ENCODE measurements around the gene HINT3. TPM values are rescaled to one million over a fixed set of nuclear protein-coding genes. Genes with fewer than 3 reads are reported as not detected.

The HINT3 gene
- total and polyA plus RNA-seq, 2 experiments from 2014 or later = 1.8 to 8.0 TPM

GRCh38 chr6:126017668-126018067 is 61.1 kb downstream of the HINT3 start:
- Histone ChIP-seq H4K20me1 (replicated peaks; ENCODE audit: insufficient read depth) (0 out of 2 replicates have a peak, but pooled peaks cover 4% of the 10 kb centered on the region), H3F3A (replicated peaks; ENCODE audit: low read depth) (no peaks in the 10 kb centered on the region), H3K36me3 (ENCODE audit: insufficient read depth) (peaks cover 43% of the 10 kb centered on the region; the same call in 1 of the 2 replicates), H3K4me1 (ENCODE audit: insufficient read depth) (no peaks in the 10 kb centered on the region), H3K9me2 (ENCODE audit: insufficient read depth) (no peaks in the 10 kb centered on the region), H3K4me3 (no peak overlapping the region), H3K4me2 (no peak overlapping the region), H2AFZ (no peak overlapping the region), H3K79me2 (replicated peaks; ENCODE audit: insufficient read depth) (no peaks in the 10 kb centered on the region), H3K27me3 (ENCODE audit: insufficient read depth) (no peaks in the 10 kb centered on the region), H3K27ac (ENCODE audit: low read depth) (no peak overlapping the region)
- H3K36me3 Mint-ChIP-seq (ENCODE audit: low read depth) = peaks cover 63% of the 10 kb centered on the region
- DNase-seq (ENCODE audit: low spot score) (no peak), ATAC-seq (no peak)
- H3K27ac Mint-ChIP-seq = no peak overlapping the region
- no peak for TF ChIP-seq ZNF114 (CRISPR knock-in tag; IDR thresholded peaks at IDR 0.05)
- TF ChIP-seq REST (IDR thresholded peaks at IDR 0.05; ENCODE audit: unreplicated experiment) = no peak
- no peak for TF ChIP-seq STAT1 (IDR thresholded peaks at IDR 0.05; ENCODE audit: unreplicated experiment)
- no peak for TF ChIP-seq EZH2phosphoT487 (IDR thresholded peaks at IDR 0.05; ENCODE audit: unreplicated experiment)
- TF ChIP-seq CTCF (conservative IDR thresholded peaks at IDR 0.05; ENCODE audit: low read depth in 2 of 2) = no peak
- TF ChIP-seq ZNF462 (CRISPR knock-in tag; IDR thresholded peaks at IDR 0.05) = no peak
- no peak for TF ChIP-seq ETS1 (IDR thresholded peaks at IDR 0.05)
- no peak for TF ChIP-seq CREB1 (CRISPR knock-in tag; IDR thresholded peaks at IDR 0.05; ENCODE audit: low read depth)
- TF ChIP-seq EZH2 (IDR thresholded peaks at IDR 0.05; ENCODE audit: low read depth, unreplicated experiment) = no peak
- TF ChIP-seq NANOG (IDR thresholded peaks at IDR 0.05; ENCODE audit: borderline replicate concordance) = no peak
- no peak for TF ChIP-seq POLR2AphosphoS5 (IDR thresholded peaks at IDR 0.05; ENCODE audit: low read depth)
- no peak for TF ChIP-seq ZNF331 (CRISPR knock-in tag; IDR thresholded peaks at IDR 0.05; ENCODE audit: low read depth)
- TF ChIP-seq JUNB (IDR thresholded peaks at IDR 0.05; ENCODE audit: unreplicated experiment) = no peak
- H3K4me3 Mint-ChIP-seq = no peak overlapping the region
- H3K27me3 Mint-ChIP-seq (ENCODE audit: insufficient read depth, low read depth, poor library complexity) = no peaks in the 10 kb centered on the region
- no peaks in the 10 kb centered on the region for H3K4me1 Mint-ChIP-seq
- no peaks in the 10 kb centered on the region for H3K9me3 Mint-ChIP-seq

Data from GM23338 (cell line).